H1 (cell line): Measurements from ENCODE around the gene SPTBN5. TPM values are rescaled to one million over a fixed set of nuclear protein-coding genes. Genes with fewer than 3 reads are reported as not detected.
A peak's percentile ranks its signal among the peaks of the same experiment; 100 is the strongest.

ENCODE experiments used
- CTCF ChIA-PET: fragments of 300-600 bp; sonication (Branson Sonifier 250); formaldehyde crosslinking; loops from one replicate; lab custom pipeline; 2021; ENCODE audit not compliant: partially characterized antibody; lab: Charles Lee
- POLR2A ChIA-PET: fragments of 300-600 bp; sonication (Branson Sonifier 250); formaldehyde crosslinking; loops from one replicate; lab custom pipeline; 2021; ENCODE audit warnings: inconsistent platforms; ENCODE audit not compliant: partially characterized antibody; lab: Charles Lee
- DNase-seq, 2 experiments: peaks; one replicate each; pipeline versions ENCODE4 v3.0.0 to v3.0.0-alpha.2; 2010 to 2022; ENCODE audit warnings: low spot score in 2 of 2, low read depth in 1 of 2, mixed read lengths in 1 of 2
- FAIRE-seq: peaks from 2 replicates; lab custom pipeline; 2011; peaks lifted over from hg19 to GRCh38; lab: Jason Lieb, UNC
- H2AFZ ChIP-seq: 2 replicates; pipeline ENCODE4 v1.8.1; 2012; ENCODE audit warnings: low read length, inconsistent platforms
- H2AK5ac ChIP-seq: 2 replicates; pipeline ENCODE4 v1.6.1; 2013; ENCODE audit warnings: low read depth, low read length
- H2BK120ac ChIP-seq: replicated peaks from 2 replicates; pipeline ENCODE3; 2013; ENCODE audit warnings: low read depth, low read length, inconsistent platforms
- H2BK12ac ChIP-seq: 2 replicates; pipeline ENCODE4 v1.6.1; 2013; ENCODE audit warnings: low read depth, low read length
- H2BK15ac ChIP-seq: 2 replicates; pipeline ENCODE4 v1.6.1; 2013; ENCODE audit warnings: low read length
- H2BK20ac ChIP-seq: 2 replicates; pipeline ENCODE4 v1.6.1; 2013; ENCODE audit warnings: low read length
- H2BK5ac ChIP-seq: 2 replicates; pipeline ENCODE4 v1.6.1; 2013; ENCODE audit warnings: low read depth, low read length
- H3K14ac ChIP-seq: 2 replicates; pipeline ENCODE4 v1.6.1; 2013; ENCODE audit warnings: inconsistent platforms; ENCODE audit not compliant: insufficient read length
- H3K18ac ChIP-seq: 2 replicates; pipeline ENCODE4 v1.6.1; 2013; ENCODE audit warnings: low read length; ENCODE audit errors: extremely low read depth
- H3K23ac ChIP-seq: 2 replicates; pipeline ENCODE4 v1.6.1; 2013; ENCODE audit warnings: inconsistent platforms; ENCODE audit not compliant: insufficient read length
- H3K23me2 ChIP-seq: 2 replicates; pipeline ENCODE4 v1.6.1; 2013; ENCODE audit warnings: low read depth, low read length
- H3K27ac ChIP-seq: 2 replicates; pipeline ENCODE4 v1.6.1; 2011; ENCODE audit warnings: low read depth, low read length, inconsistent platforms
- H3K27me3 ChIP-seq, 4 experiments: replicated peaks in 1 of 4; 1 replicate in 1 of 4; 2 replicates in 3 of 4; pipeline versions ENCODE4 v1.6.1 to v1.8.1; 2011 to 2013; ENCODE audit warnings: low read length in 3 of 4, mild to moderate bottlenecking in 3 of 4, inconsistent platforms in 2 of 4, mixed read lengths in 2 of 4, moderate library complexity in 1 of 4; ENCODE audit not compliant: control insufficient read depth in 3 of 4, insufficient read depth in 3 of 4; ENCODE audit errors: extremely low read depth in 1 of 4
- H3K36me3 ChIP-seq, 4 experiments: 2 replicates each; pipeline versions ENCODE4 v1.6.1 to v1.8.1; 2011 to 2013; ENCODE audit warnings: mild to moderate bottlenecking in 4 of 4, low read length in 3 of 4, moderate library complexity in 2 of 4, control low read depth in 1 of 4, inconsistent platforms in 1 of 4; ENCODE audit not compliant: insufficient read depth in 4 of 4, control insufficient read depth in 2 of 4
- H3K4ac ChIP-seq: replicated peaks from 2 replicates; pipeline ENCODE3; 2013; ENCODE audit warnings: low read length, low read depth, mixed read lengths, inconsistent platforms; ENCODE audit not compliant: insufficient read length
- H3K4me1 ChIP-seq, 4 experiments: replicated peaks in 1 of 4; 1 replicate in 1 of 4; 2 replicates in 3 of 4; pipeline versions ENCODE4 v1.6.1 to v1.8.1; 2011 to 2013; ENCODE audit warnings: low read length in 3 of 4, inconsistent platforms in 2 of 4, mixed read lengths in 1 of 4; ENCODE audit not compliant: insufficient read depth in 4 of 4, control insufficient read depth in 3 of 4
- H3K4me2 ChIP-seq, 2 experiments: 2 replicates each; pipeline versions ENCODE4 v1.6.1 to v1.8.1; 2011 to 2013; ENCODE audit warnings: low read depth in 2 of 2, low read length in 2 of 2, control low read depth in 1 of 2, inconsistent platforms in 1 of 2, mild to moderate bottlenecking in 1 of 2; ENCODE audit not compliant: insufficient read depth in 1 of 2
- H3K4me3 ChIP-seq, 4 experiments: fragments of 200-600, 300-600 bp in 1 of 4; sonication (generic), shearing (Covaris generic), sonication (Bioruptor Twin) in 1 of 4; 2 replicates each; pipeline versions ENCODE4 v1.5.1 to v1.8.1; 2011 to 2016; ENCODE audit warnings: low read length in 4 of 4, low read depth in 3 of 4, control low read depth in 2 of 4, inconsistent platforms in 2 of 4, mild to moderate bottlenecking in 2 of 4, mixed read lengths in 1 of 4, moderate library complexity in 1 of 4; ENCODE audit not compliant: insufficient read depth in 2 of 4; ENCODE audit errors: extremely low read depth in 1 of 4
- H3K56ac ChIP-seq: replicated peaks from 2 replicates; pipeline ENCODE3; 2013; ENCODE audit warnings: low read depth, mild to moderate bottlenecking, mixed read lengths, low read length, inconsistent platforms; ENCODE audit not compliant: insufficient read length
- H3K79me1 ChIP-seq: 2 replicates; pipeline ENCODE4 v1.6.1; 2013; ENCODE audit warnings: low read depth, low read length, control low read depth
- H3K79me2 ChIP-seq, 2 experiments: 2 replicates each; pipeline versions ENCODE4 v1.6.1 to v1.8.1; 2012 to 2013; ENCODE audit warnings: low read length in 2 of 2, mild to moderate bottlenecking in 2 of 2, inconsistent platforms in 1 of 2; ENCODE audit not compliant: insufficient read depth in 2 of 2, control insufficient read depth in 1 of 2
- H3K9ac ChIP-seq, 4 experiments: replicated peaks in 1 of 4; 1 replicate in 1 of 4; 2 replicates in 3 of 4; pipeline versions ENCODE4 v1.6.1 to v1.8.1; 2011 to 2013; ENCODE audit warnings: low read depth in 3 of 4, low read length in 3 of 4, control low read depth in 2 of 4, mild to moderate bottlenecking in 2 of 4, moderate library complexity in 2 of 4, inconsistent platforms in 1 of 4; ENCODE audit errors: extremely low read depth in 1 of 4
- H3K9me3 ChIP-seq, 2 experiments: 2 replicates each; pipeline versions ENCODE4 v1.6.1 to v1.8.1; 2012 to 2013; ENCODE audit warnings: mild to moderate bottlenecking in 2 of 2, moderate library complexity in 2 of 2, control low read depth in 1 of 2, inconsistent platforms in 1 of 2, low read depth in 1 of 2, low read length in 1 of 2, mixed read lengths in 1 of 2; ENCODE audit not compliant: insufficient read depth in 2 of 2
- H4K20me1 ChIP-seq, 2 experiments: replicated peaks in 1 of 2; 2 replicates each; pipeline versions ENCODE3 to v1.8.1; 2011 to 2013; ENCODE audit warnings: inconsistent platforms in 2 of 2, low read length in 2 of 2, mild to moderate bottlenecking in 1 of 2; ENCODE audit not compliant: insufficient read depth in 2 of 2, control insufficient read depth in 1 of 2
- H4K5ac ChIP-seq: 2 replicates; pipeline ENCODE4 v1.6.1; 2013; ENCODE audit warnings: low read length, low read depth, mixed read lengths, inconsistent platforms; ENCODE audit not compliant: insufficient read length
- H4K8ac ChIP-seq: 2 replicates; pipeline ENCODE4 v1.8.0; 2013; ENCODE audit warnings: mild to moderate bottlenecking, moderate library complexity, low read length, inconsistent platforms; ENCODE audit not compliant: insufficient read depth; ENCODE audit errors: extremely low read depth
- H4K91ac ChIP-seq: replicated peaks from 2 replicates; pipeline ENCODE3; 2013; ENCODE audit warnings: low read length, mixed read lengths, inconsistent platforms; ENCODE audit not compliant: insufficient read length
- WGBS, 2 experiments: shearing (Covaris generic) in 1 of 2; methylation state at CpG; one replicate each; pipeline versions ENCODE4 v1.1.6 to v1.1.7; 2013 to 2015; ENCODE audit warnings: low lambda C conversion rate in 2 of 2, mixed read lengths in 2 of 2, inconsistent platforms in 1 of 2, low coverage in 1 of 2, missing lambda C conversion rate in 1 of 2; ENCODE audit not compliant: insufficient replicate concordance in 2 of 2, insufficient coverage in 1 of 2, insufficient read length in 1 of 2; ENCODE audit errors: extremely low coverage in 1 of 2, missing lambda C conversion rate in 1 of 2; 5-methylcytosine and 5-hydroxymethylcytosine counted together
- polyA plus RNA-seq, 7 experiments: library from polyadenylated mRNA; depleted of rRNA in 3 of 7; stranded (reverse) in 5 of 7; unstranded in 2 of 7; fragments of >200 nt in 5 of 7; fragments of 200-250 nt in 2 of 7; gene quantifications; 1 replicate in 5 of 7; 2 replicates in 1 of 7; 4 replicates in 1 of 7; pipeline versions ENCODE4 v1.2.1 to v1.2.3, GENCODE V29; 2011 to 2013; ENCODE audit warnings: missing spikeins in 2 of 7, mixed read lengths in 2 of 7
- total RNA-seq: library from RNA; stranded (reverse); fragmentation: NEBNext Ultra II Directional; extraction: Animal tissue kit (Norgen Biotek cat#: 25700); gene quantifications from 2 replicates; pipeline ENCODE4 v1.2.1, GENCODE V29; 2021
- TF ChIP-seq, protein P1 (sequence below): IDR thresholded peaks from 2 replicates; pipeline ENCODE4 v1.6.1; 2012; ENCODE audit warnings: inconsistent platforms
- TF ChIP-seq, protein P2 (sequence below): IDR thresholded peaks from 2 replicates; pipeline ENCODE4 v1.6.1; 2011; ENCODE audit warnings: low read length, improper control_type of control experiment

The SPTBN5 gene
- total and polyA plus RNA-seq, 2 of the 8 experiments (the other 6 are each of a cell fraction or from before 2014, with no cell fraction given) = 0.32 to 0.84 TPM

DNA sequence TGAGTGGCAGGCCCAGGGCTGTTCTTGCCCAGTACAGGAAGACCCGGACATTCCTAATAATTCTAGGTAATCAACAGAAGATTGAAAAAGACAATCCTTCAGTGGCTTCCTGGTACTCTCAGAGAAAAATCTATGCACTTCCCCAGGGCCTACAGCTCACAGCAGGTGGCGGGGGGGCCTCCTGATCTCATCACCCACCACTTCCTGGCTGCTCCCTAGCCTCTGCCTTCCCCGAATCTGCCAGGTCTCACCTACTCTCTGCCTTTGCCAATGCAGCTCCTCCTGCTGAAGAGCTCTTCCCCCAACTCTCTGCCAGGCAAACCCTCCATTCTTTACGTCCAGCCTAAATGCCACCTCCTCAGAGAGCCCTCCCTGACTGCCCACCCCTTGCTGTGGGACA, 41.0 kb upstream of the SPTBN5 start:
- no peak overlapping the region for H2BK20ac ChIP-seq
- H3K56ac ChIP-seq = no peak overlapping the region
- ChIA-PET CTCF (interaction anchor here (0.7 to 1.5 kb wide), 4 partner anchors 17 to 1465 kb away, joined by 3 to 5 read pairs (median 3); no protein-coding TSS in a partner anchor), POLR2A (interaction anchor here (0.6 to 1.1 kb wide), 2 partner anchors 12 kb away, joined by 3 read pairs; no protein-coding TSS in a partner anchor)
- H2BK120ac ChIP-seq = no peak overlapping the region
- no peaks in the 10 kb centered on the region for H3K27me3 ChIP-seq
- H3K9ac ChIP-seq = no peak overlapping the region
- H3K36me3 ChIP-seq = no peaks in the 10 kb centered on the region
- TF ChIP-seq, protein P1, sequence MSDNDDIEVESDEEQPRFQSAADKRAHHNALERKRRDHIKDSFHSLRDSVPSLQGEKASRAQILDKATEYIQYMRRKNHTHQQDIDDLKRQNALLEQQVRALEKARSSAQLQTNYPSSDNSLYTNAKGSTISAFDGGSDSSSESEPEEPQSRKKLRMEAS = no peak
- TF ChIP-seq, protein P2, sequence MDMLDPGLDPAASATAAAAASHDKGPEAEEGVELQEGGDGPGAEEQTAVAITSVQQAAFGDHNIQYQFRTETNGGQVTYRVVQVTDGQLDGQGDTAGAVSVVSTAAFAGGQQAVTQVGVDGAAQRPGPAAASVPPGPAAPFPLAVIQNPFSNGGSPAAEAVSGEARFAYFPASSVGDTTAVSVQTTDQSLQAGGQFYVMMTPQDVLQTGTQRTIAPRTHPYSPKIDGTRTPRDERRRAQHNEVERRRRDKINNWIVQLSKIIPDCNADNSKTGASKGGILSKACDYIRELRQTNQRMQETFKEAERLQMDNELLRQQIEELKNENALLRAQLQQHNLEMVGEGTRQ = no peak
- no peak overlapping the region for H3K18ac ChIP-seq
- no peaks in the 10 kb centered on the region for H3K9me3 ChIP-seq
- no peak overlapping the region for H3K23ac ChIP-seq
- peak overlapping the region; percentile 50; the same call in 1 of the 2 replicates for H2BK12ac ChIP-seq
- H3K4me2 ChIP-seq = 0 out of 4 replicates have a peak overlapping the region, but pooled peaks of 1 of the 2 experiments have one; percentile 11
- peaks cover 6% of the 10 kb centered on the region for H3K79me1 ChIP-seq
- DNase-seq (peak in 1 of 2 experiments; percentile 63), FAIRE-seq (no peak)
- peaks cover 4 to 9% (median 6%) of the 10 kb centered on the region in 4 experiments for H3K4me1 ChIP-seq
- H2AK5ac ChIP-seq = no peak overlapping the region
- peaks cover 0 to 6% of the 10 kb centered on the region in 2 experiments for H4K20me1 ChIP-seq
- no peak overlapping the region for H3K27ac ChIP-seq
- no peak overlapping the region for H4K8ac ChIP-seq
- H4K91ac ChIP-seq = no peak overlapping the region
- H2AFZ ChIP-seq = no peak overlapping the region
- H2BK15ac ChIP-seq = no peak overlapping the region
- H2BK5ac ChIP-seq = no peak overlapping the region
- 65% methylated on average over 3 of the region's 4 CpGs; no CpG with 5 or more reads in 1 of the 2 experiments for WGBS, 2 experiments
- no peak overlapping the region for H3K4ac ChIP-seq
- no peak overlapping the region for H3K4me3 ChIP-seq
- H4K5ac ChIP-seq = no peak overlapping the region
- H3K79me2 ChIP-seq = no peaks in the 10 kb centered on the region
- H3K14ac ChIP-seq = no peak overlapping the region
- no peaks in the 10 kb centered on the region for H3K23me2 ChIP-seq
